Mesendoderm (in vitro differentiated cells): ENCODE measurements around the gene LRPPRC.

Experiments
- DNase-seq: peaks from one replicate; pipeline ENCODE4 v3.0.0; 2013
- H2AK5ac ChIP-seq: 2 replicates; pipeline ENCODE4 v1.6.1; 2013; ENCODE audit warnings: low read length, inconsistent platforms
- H2BK120ac ChIP-seq: 2 replicates; pipeline ENCODE4 v1.6.1; 2013; ENCODE audit warnings: low read depth, mild to moderate bottlenecking, low read length, moderate library complexity, mixed read lengths
- H2BK15ac ChIP-seq: replicated peaks from 2 replicates; pipeline ENCODE4 v1.6.1; 2013; ENCODE audit warnings: low read depth, mild to moderate bottlenecking, moderate library complexity
- H2BK5ac ChIP-seq: 2 replicates; pipeline ENCODE4 v1.6.1; 2013; ENCODE audit warnings: low read length, inconsistent platforms
- H3K18ac ChIP-seq: 2 replicates; pipeline ENCODE4 v1.6.1; 2013; ENCODE audit warnings: mild to moderate bottlenecking, low read length, mixed read lengths
- H3K23ac ChIP-seq: one replicate; pipeline ENCODE4 v1.6.1; 2013; ENCODE audit warnings: low read length
- H3K27ac ChIP-seq: 2 replicates; pipeline ENCODE4 v1.5.1; 2013; ENCODE audit warnings: low read depth, mild to moderate bottlenecking, inconsistent platforms, low read length, moderate library complexity
- H3K27me3 ChIP-seq: 2 replicates; pipeline ENCODE4 v1.6.1; 2013; ENCODE audit warnings: low read length, control low read depth, mild to moderate bottlenecking, inconsistent platforms; ENCODE audit not compliant: insufficient read depth, poor library complexity
- H3K36me3 ChIP-seq: 2 replicates; pipeline ENCODE4 v1.6.1; 2013; ENCODE audit warnings: low read length, inconsistent platforms; ENCODE audit not compliant: control insufficient read depth, insufficient read depth
- H3K4ac ChIP-seq: one replicate; pipeline ENCODE4 v1.6.1; 2013; ENCODE audit warnings: low read depth, mild to moderate bottlenecking, low read length, moderate library complexity
- H3K4me1 ChIP-seq: 2 replicates; pipeline ENCODE4 v1.6.1; 2013; ENCODE audit warnings: low read depth, low read length, inconsistent platforms; ENCODE audit not compliant: control insufficient read depth
- H3K4me2 ChIP-seq: 2 replicates; pipeline ENCODE4 v1.6.1; 2013; ENCODE audit warnings: low read length
- H3K4me3 ChIP-seq: 2 replicates; pipeline ENCODE4 v1.5.1; 2013; ENCODE audit warnings: mild to moderate bottlenecking, low read length
- H3K56ac ChIP-seq: one replicate; pipeline ENCODE4 v1.6.1; 2013; ENCODE audit warnings: low read length
- H3K79me1 ChIP-seq: 2 replicates; pipeline ENCODE4 v1.6.1; 2013; ENCODE audit warnings: low read length, inconsistent platforms
- H3K79me2 ChIP-seq: 2 replicates; pipeline ENCODE4 v1.6.1; 2013; ENCODE audit warnings: mild to moderate bottlenecking, low read length; ENCODE audit not compliant: control insufficient read depth, insufficient read depth
- H3K9ac ChIP-seq: 2 replicates; pipeline ENCODE4 v1.6.1; 2013; ENCODE audit warnings: low read length, inconsistent platforms
- H4K5ac ChIP-seq: one replicate; pipeline ENCODE4 v1.6.1; 2013; ENCODE audit warnings: low read length
- H4K8ac ChIP-seq: one replicate; pipeline ENCODE4 v1.6.1; 2013; ENCODE audit warnings: low read depth, mild to moderate bottlenecking, control low read depth, low read length, moderate library complexity
- WGBS: extraction: QIAGEN DNeasy Blood & Tissue Kit; methylation state at CpG from one replicate; pipeline ENCODE4 v1.1.7; 2013; ENCODE audit warnings: low lambda C conversion rate, missing lambda C conversion rate; ENCODE audit not compliant: insufficient coverage; ENCODE audit errors: extremely low coverage; 5-methylcytosine and 5-hydroxymethylcytosine counted together

LRPPRC gene

GRCh38 chr2:43905871-43906270 lies 89.9 kb downstream of the LRPPRC start:
- Histone ChIP-seq H3K79me1 (no peaks in the 10 kb centered on the region), H3K79me2 (no peaks in the 10 kb centered on the region), H3K27me3 (no peaks in the 10 kb centered on the region), H3K9ac (no peak overlapping the region), H4K8ac (no peak overlapping the region), H3K4me3 (no peak overlapping the region), H3K4me1 (no peaks in the 10 kb centered on the region), H3K56ac (no peak overlapping the region), H2AK5ac (no peak overlapping the region), H2BK15ac (no peak overlapping the region), H2BK5ac (no peak overlapping the region), H2BK120ac (no peak overlapping the region), H3K4ac (no peak overlapping the region), H3K4me2 (no peak overlapping the region), H3K23ac (no peak overlapping the region), H3K27ac (no peak overlapping the region), H3K36me3 (peaks cover 1% of the 10 kb centered on the region), H4K5ac (no peak overlapping the region), H3K18ac (no peak overlapping the region)
- no peak for DNase-seq
- no CpG with 5 or more reads among the region's 5 CpGs for WGBS

DNA sequence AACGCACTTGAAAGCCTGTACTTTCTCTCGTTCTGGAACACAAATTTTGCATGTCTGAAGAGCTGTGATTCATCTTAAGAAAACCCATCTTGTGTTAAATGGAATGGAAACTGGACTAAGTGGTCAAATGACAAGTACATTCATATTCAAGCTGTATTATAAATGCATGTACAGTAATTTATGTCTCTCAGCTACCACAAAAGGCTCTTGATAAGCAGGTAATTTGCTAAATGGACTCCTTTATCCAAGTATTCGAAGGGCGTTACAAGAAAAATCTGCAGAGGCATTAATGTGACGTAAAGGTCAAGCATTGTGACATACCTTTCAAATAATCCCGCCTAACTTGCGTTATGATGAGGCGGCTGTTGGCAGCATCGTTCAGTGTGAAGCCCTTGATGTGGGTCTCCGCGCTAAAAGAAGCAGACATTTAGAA lies 90.4 kb downstream of the LRPPRC start:
- H3K4me1 ChIP-seq: no peaks in the 10 kb centered on the region
- no peak overlapping the region for H3K18ac ChIP-seq
- no peak overlapping the region for H4K8ac ChIP-seq
- no peak overlapping the region for H3K56ac ChIP-seq
- H3K79me2 ChIP-seq: no peaks in the 10 kb centered on the region
- H3K36me3 ChIP-seq: peaks cover 1% of the 10 kb centered on the region
- DNase-seq: no peak
- no peak overlapping the region for H3K27ac ChIP-seq
- H2BK120ac ChIP-seq: no peak overlapping the region
- no peak overlapping the region for H3K4me3 ChIP-seq
- H2AK5ac ChIP-seq: no peak overlapping the region
- H3K79me1 ChIP-seq: no peaks in the 10 kb centered on the region
- H3K27me3 ChIP-seq: no peaks in the 10 kb centered on the region
- H2BK5ac ChIP-seq: no peak overlapping the region
- no peak overlapping the region for H3K4me2 ChIP-seq
- WGBS: no CpG with 5 or more reads among the region's 11 CpGs
- H3K4ac ChIP-seq: no peak overlapping the region
- no peak overlapping the region for H3K23ac ChIP-seq
- no peak overlapping the region for H2BK15ac ChIP-seq
- no peak overlapping the region for H4K5ac ChIP-seq
- no peak overlapping the region for H3K9ac ChIP-seq

- Histone ChIP-seq H2BK15ac (no peak overlapping the region), H4K8ac (no peak overlapping the region), H2BK120ac (no peak overlapping the region), H3K27ac (no peak overlapping the region), H4K5ac (no peak overlapping the region), H3K23ac (no peak overlapping the region), H3K79me1 (peaks cover 1% of the 10 kb centered on the region), H3K9ac (no peak overlapping the region), H3K79me2 (no peaks in the 10 kb centered on the region), H3K4me2 (no peak overlapping the region), H3K56ac (no peak overlapping the region), H3K27me3 (no peaks in the 10 kb centered on the region), H3K4me1 (no peaks in the 10 kb centered on the region), H3K18ac (no peak overlapping the region), H3K4me3 (no peak overlapping the region), H2AK5ac (no peak overlapping the region), H2BK5ac (no peak overlapping the region), H3K4ac (no peak overlapping the region), H3K36me3 (peaks cover 10% of the 10 kb centered on the region)
- DNase-seq: no peak
- WGBS: no CpG with 5 or more reads among the region's 2 CpGs
These were observed 96.2 kb downstream of the LRPPRC start for GRCh38 chr2:43899589-43899988.

- H3K79me2 ChIP-seq: no peaks in the 10 kb centered on the region
- H2BK5ac ChIP-seq: no peak overlapping the region
- peaks cover 1% of the 10 kb centered on the region for H3K79me1 ChIP-seq
- H3K23ac ChIP-seq: no peak overlapping the region
- H3K27me3 ChIP-seq: no peaks in the 10 kb centered on the region
- H3K4ac ChIP-seq: no peak overlapping the region
- H3K27ac ChIP-seq: no peak overlapping the region
- H2AK5ac ChIP-seq: no peak overlapping the region
- no CpG with 5 or more reads among the region's 11 CpGs for WGBS
- no peak overlapping the region for H3K4me2 ChIP-seq
- H3K4me3 ChIP-seq: no peak overlapping the region
- H4K8ac ChIP-seq: no peak overlapping the region
- H3K18ac ChIP-seq: no peak overlapping the region
- DNase-seq: no peak
- H4K5ac ChIP-seq: no peak overlapping the region
- no peak overlapping the region for H3K56ac ChIP-seq
- H3K9ac ChIP-seq: no peak overlapping the region
- no peak overlapping the region for H2BK120ac ChIP-seq
- peaks cover 10% of the 10 kb centered on the region for H3K36me3 ChIP-seq
- H3K4me1 ChIP-seq: no peaks in the 10 kb centered on the region
- no peak overlapping the region for H2BK15ac ChIP-seq
These were observed 96.9 kb downstream of the LRPPRC start for GRCh38 chr2:43898838-43899346.

- Histone ChIP-seq H3K4me3 (no peak overlapping the region), H3K9ac (no peak overlapping the region), H2BK15ac (no peak overlapping the region), H3K79me1 (peaks cover 1% of the 10 kb centered on the region), H2BK5ac (no peak overlapping the region), H3K36me3 (peaks cover 10% of the 10 kb centered on the region), H3K23ac (no peak overlapping the region), H3K4ac (no peak overlapping the region), H3K4me2 (no peak overlapping the region), H4K5ac (no peak overlapping the region), H3K27ac (no peak overlapping the region), H3K4me1 (no peaks in the 10 kb centered on the region), H3K79me2 (no peaks in the 10 kb centered on the region), H2BK120ac (no peak overlapping the region), H3K27me3 (no peaks in the 10 kb centered on the region), H3K18ac (no peak overlapping the region), H4K8ac (no peak overlapping the region), H2AK5ac (no peak overlapping the region), H3K56ac (no peak overlapping the region)
- WGBS: no CpG with 5 or more reads among the region's 11 CpGs
- DNase-seq: peak; percentile 49
These were observed 97.5 kb downstream of the LRPPRC start for GRCh38 chr2:43898134-43898837.

- no CpG with 5 or more reads among the region's 6 CpGs for WGBS
- no peak overlapping the region for H3K4ac ChIP-seq
- H2BK15ac ChIP-seq: no peak overlapping the region
- H3K23ac ChIP-seq: no peak overlapping the region
- H3K18ac ChIP-seq: no peak overlapping the region
- no peak overlapping the region for H3K9ac ChIP-seq
- no peaks in the 10 kb centered on the region for H3K79me2 ChIP-seq
- H3K4me3 ChIP-seq: no peak overlapping the region
- no peak overlapping the region for H3K56ac ChIP-seq
- DNase-seq: no peak
- H3K79me1 ChIP-seq: peaks cover 1% of the 10 kb centered on the region
- no peak overlapping the region for H2AK5ac ChIP-seq
- no peak overlapping the region for H2BK5ac ChIP-seq
- H2BK120ac ChIP-seq: no peak overlapping the region
- H4K8ac ChIP-seq: no peak overlapping the region
- no peaks in the 10 kb centered on the region for H3K27me3 ChIP-seq
- H4K5ac ChIP-seq: no peak overlapping the region
- H3K27ac ChIP-seq: no peak overlapping the region
- no peak overlapping the region for H3K4me2 ChIP-seq
- H3K36me3 ChIP-seq: peaks cover 11% of the 10 kb centered on the region
- H3K4me1 ChIP-seq: no peaks in the 10 kb centered on the region
These were observed 98.3 kb downstream of the LRPPRC start for GRCh38 chr2:43897492-43897891.
